GM21390 (cell line): Measurements from ENCODE around the gene LIMS4.
"Not testable (repeated sequence)": the region's sequence is repeated elsewhere in the genome, so short reads cannot be mapped to it uniquely, and the experiment has no call there.

Source experiments
- ATAC-seq: cut with Tn5 transposase; IDR thresholded peaks from one replicate; pipeline ENCODE4 v1.9.1; 2021; ENCODE audit not compliant: unreplicated experiment

Gene LIMS4

GRCh38 chr2:110450951-110451350, 21.7 kb downstream of the LIMS4 start:
- ATAC-seq: not testable (repeated sequence)

GRCh38 chr2:110449127-110449947, 23.3 kb downstream of the LIMS4 start:
- ATAC-seq: not testable (repeated sequence)

GRCh38 chr2:110446644-110447043, 26.0 kb downstream of the LIMS4 start:
- ATAC-seq: not testable (repeated sequence)

GRCh38 chr2:110443305-110444005, 29.2 kb downstream of the LIMS4 start:
- ATAC-seq: not testable (repeated sequence)

GRCh38 chr2:110441905-110442304, 30.7 kb downstream of the LIMS4 start:
- ATAC-seq: not testable (repeated sequence)

- not testable (repeated sequence) for ATAC-seq
Observed at GRCh38 chr2:110434565-110434964, 38.1 kb downstream of the LIMS4 start.

GRCh38 chr2:110425725-110426124, 46.9 kb downstream of the LIMS4 start:
- ATAC-seq: not testable (repeated sequence)

GRCh38 chr2:110424421-110424820, 48.2 kb downstream of the LIMS4 start:
- ATAC-seq: not testable (repeated sequence)

GRCh38 chr2:110423574-110423962, 49.0 kb downstream of the LIMS4 start:
- ATAC-seq: not testable (repeated sequence)

GRCh38 chr2:110422852-110423573, 49.6 kb downstream of the LIMS4 start:
- ATAC-seq: not testable (repeated sequence)

- not testable (repeated sequence) for ATAC-seq
Observed at GRCh38 chr2:110420641-110421354, 51.8 kb downstream of the LIMS4 start.

- ATAC-seq: not testable (repeated sequence)
Observed at GRCh38 chr2:110407142-110407541, 65.5 kb downstream of the LIMS4 start.

- not testable (repeated sequence) for ATAC-seq
Observed at GRCh38 chr2:110404988-110405387, 67.6 kb downstream of the LIMS4 start.

- ATAC-seq: not testable (repeated sequence)
Observed at GRCh38 chr2:110404246-110404645, 68.4 kb downstream of the LIMS4 start.

GRCh38 chr2:110401001-110401618, 71.5 kb downstream of the LIMS4 start:
- not testable (repeated sequence) for ATAC-seq

- ATAC-seq: not testable (repeated sequence)
Observed at GRCh38 chr2:110399378-110399777, 73.2 kb downstream of the LIMS4 start.

- ATAC-seq: not testable (repeated sequence)
Observed at GRCh38 chr2:110395990-110396389, 76.6 kb downstream of the LIMS4 start.
